H1 (cell line): ENCODE data around the gene TNFAIP8. TPM values are rescaled to one million over a fixed set of nuclear protein-coding genes. Genes with fewer than 3 reads are reported as not detected.

Experiments used
- CHD7 ChIP-seq: fragments of 300-600 bp; sonication (generic); IDR thresholded peaks from 2 replicates; pipeline ENCODE4 v1.7.1; 2012; ENCODE audit warnings: low read length, moderate library complexity, mild to moderate bottlenecking, inconsistent platforms; ENCODE audit not compliant: insufficient replicate concordance
- KDM5A ChIP-seq: fragments of 200-600 bp; IDR thresholded peaks from 2 replicates; pipeline ENCODE4 v1.7.1; 2012; ENCODE audit warnings: mild to moderate bottlenecking, low read length, inconsistent platforms, mixed read lengths
- NANOG ChIP-seq: IDR thresholded peaks from 2 replicates; pipeline ENCODE4 v1.6.1; 2011; ENCODE audit warnings: low read length, low read depth, mild to moderate bottlenecking, inconsistent platforms; ENCODE audit not compliant: insufficient read depth, poor library complexity, severe bottlenecking
- SP4 ChIP-seq: IDR thresholded peaks from 2 replicates; pipeline ENCODE4 v1.6.1; 2012; ENCODE audit warnings: low read length, inconsistent platforms
- polyA plus RNA-seq, 7 experiments: library from polyadenylated mRNA; depleted of rRNA in 3 of 7; stranded (reverse) in 5 of 7; unstranded in 2 of 7; fragments of >200 nt in 5 of 7; fragments of 200-250 nt in 2 of 7; gene quantifications; 1 replicate in 5 of 7; 2 replicates in 1 of 7; 4 replicates in 1 of 7; pipeline versions ENCODE4 v1.2.1 to v1.2.3, GENCODE V29; 2011 to 2013; ENCODE audit warnings: missing spikeins in 2 of 7, mixed read lengths in 2 of 7
- total RNA-seq: library from RNA; stranded (reverse); fragmentation: NEBNext Ultra II Directional; extraction: Animal tissue kit (Norgen Biotek cat#: 25700); gene quantifications from 2 replicates; pipeline ENCODE4 v1.2.1, GENCODE V29; 2021

TNFAIP8 gene
- total and polyA plus RNA-seq, 2 of the 8 experiments (the other 6 are each of a cell fraction or from before 2014, with no cell fraction given): 12.4 to 19.3 TPM

GRCh38 chr5:119379096-119379495 lies 23.3 kb downstream of the TNFAIP8 start (continued):
- TF ChIP-seq CHD7 (no peak), SP4 (no peak), NANOG (no peak), KDM5A (no peak)
